Common myeloid progenitor, CD34-positive (primary cell): Measurements from ENCODE around the gene TUBGCP3.

Experiments used
- CTCF ChIA-PET: fragments of 350-600 bp; sonication (Branson Sonifier 250); formaldehyde crosslinking; loops from one replicate; lab custom pipeline; 2021; ENCODE audit warnings: antibody characterized with exemption; lab: Charles Lee
- POLR2A ChIA-PET: fragments of 350-600 bp; sonication (Branson Sonifier 250); formaldehyde crosslinking; loops from one replicate; lab custom pipeline; 2021; ENCODE audit warnings: antibody characterized with exemption; lab: Charles Lee
- DNase-seq, 3 donors: peaks; one replicate each; pipeline versions ENCODE4 v3.0.0 to v3.0.0-alpha.2; 2013
- H3K27ac ChIP-seq, 2 experiments: 1 replicate in 1 of 2; 2 replicates in 1 of 2; pipeline ENCODE4 v1.7.0; 2013; ENCODE audit warnings: inconsistent platforms in 2 of 2, low read length in 2 of 2, mild to moderate bottlenecking in 2 of 2, low read depth in 1 of 2, moderate library complexity in 1 of 2; ENCODE audit not compliant: severe bottlenecking in 2 of 2, insufficient read depth in 1 of 2, poor library complexity in 1 of 2
- H3K27me3 ChIP-seq, 5 experiments: replicated peaks in 2 of 5; 1 replicate in 3 of 5; 2 replicates in 2 of 5; pipeline versions ENCODE4 v1.6.1 to v1.7.0; 2013; ENCODE audit warnings: low read length in 4 of 5, mild to moderate bottlenecking in 2 of 5, moderate library complexity in 2 of 5, inconsistent platforms in 1 of 5; ENCODE audit not compliant: insufficient read depth in 5 of 5, control insufficient read depth in 4 of 5
- H3K36me3 ChIP-seq, 4 experiments: 1 replicate in 2 of 4; 2 replicates in 2 of 4; pipeline versions ENCODE4 v1.6.1 to v1.7.0; 2013; ENCODE audit warnings: low read length in 3 of 4, control low read depth in 1 of 4, mild to moderate bottlenecking in 1 of 4; ENCODE audit not compliant: control insufficient read depth in 4 of 4, insufficient read depth in 4 of 4
- H3K4me1 ChIP-seq, 4 experiments: 1 replicate in 3 of 4; 2 replicates in 1 of 4; pipeline versions ENCODE4 v1.6.1 to v1.7.1; 2013; ENCODE audit warnings: low read length in 3 of 4, mild to moderate bottlenecking in 3 of 4, control low read depth in 1 of 4, inconsistent platforms in 1 of 4, moderate library complexity in 1 of 4; ENCODE audit not compliant: control insufficient read depth in 4 of 4, insufficient read depth in 4 of 4; ENCODE audit errors: control extremely low read depth in 1 of 4
- H3K4me3 ChIP-seq, 7 experiments: 1 replicate in 4 of 7; 2 replicates in 3 of 7; pipeline versions ENCODE4 v1.5.1 to v1.7.0; 2013; ENCODE audit warnings: mild to moderate bottlenecking in 7 of 7, low read length in 6 of 7, moderate library complexity in 6 of 7, inconsistent platforms in 2 of 7, low read depth in 2 of 7, control low read depth in 1 of 7; ENCODE audit not compliant: insufficient read depth in 4 of 7, control insufficient read depth in 1 of 7; ENCODE audit errors: extremely low read depth in 1 of 7
- H3K9me3 ChIP-seq, 5 experiments: 1 replicate in 4 of 5; 2 replicates in 1 of 5; pipeline versions ENCODE4 v1.6.1 to v1.7.1; 2013; ENCODE audit warnings: low read length in 4 of 5, mild to moderate bottlenecking in 2 of 5, inconsistent platforms in 1 of 5, low read depth in 1 of 5, moderate library complexity in 1 of 5; ENCODE audit not compliant: control insufficient read depth in 4 of 5, insufficient read depth in 2 of 5; ENCODE audit errors: control extremely low read depth in 1 of 5
- WGBS: methylation state at CpG from one replicate; pipeline ENCODE4 v1.1.5; 2013; ENCODE audit not compliant: insufficient coverage; 5-methylcytosine and 5-hydroxymethylcytosine counted together

Gene TUBGCP3

DNA sequence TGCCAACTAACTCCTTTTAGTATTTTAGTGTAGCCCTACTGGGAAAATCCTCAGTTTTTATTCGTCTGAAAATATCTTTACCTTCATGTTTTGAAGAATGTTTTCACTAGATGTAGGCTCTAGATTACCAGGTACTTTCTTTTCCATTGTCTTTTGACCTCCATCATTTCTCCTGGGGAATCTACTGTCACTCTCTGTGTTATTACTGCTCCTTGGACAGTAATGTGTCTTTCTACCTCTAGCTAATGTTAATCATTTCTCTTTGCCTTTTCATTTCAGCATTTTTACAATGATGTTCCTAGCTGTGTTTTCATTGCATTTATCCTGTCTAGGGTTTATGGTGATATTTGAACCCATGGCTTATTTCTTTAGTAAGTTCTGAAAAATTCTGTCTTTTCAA lies 149.9 kb downstream of the TUBGCP3 start:
- Histone ChIP-seq H3K27me3 (peaks cover 0 to 23% (median 6%) of the 10 kb centered on the region in 5 experiments), H3K36me3 (no peaks in the 10 kb centered on the region), H3K4me3 (no peak overlapping the region), H3K27ac (no peak overlapping the region), H3K4me1 (no peaks in the 10 kb centered on the region), H3K9me3 (peaks cover 2 to 11% (median 4%) of the 10 kb centered on the region in 5 experiments)
- 100% methylated on average over 1 of the region's 1 CpG for WGBS
- CTCF ChIA-PET: interaction anchor here (1.6 kb wide), 1 partner anchor 964 kb away, joined by 5 read pairs; no protein-coding TSS in a partner anchor
- DNase-seq: no peak
- POLR2A ChIA-PET: no interaction called here

DNA sequence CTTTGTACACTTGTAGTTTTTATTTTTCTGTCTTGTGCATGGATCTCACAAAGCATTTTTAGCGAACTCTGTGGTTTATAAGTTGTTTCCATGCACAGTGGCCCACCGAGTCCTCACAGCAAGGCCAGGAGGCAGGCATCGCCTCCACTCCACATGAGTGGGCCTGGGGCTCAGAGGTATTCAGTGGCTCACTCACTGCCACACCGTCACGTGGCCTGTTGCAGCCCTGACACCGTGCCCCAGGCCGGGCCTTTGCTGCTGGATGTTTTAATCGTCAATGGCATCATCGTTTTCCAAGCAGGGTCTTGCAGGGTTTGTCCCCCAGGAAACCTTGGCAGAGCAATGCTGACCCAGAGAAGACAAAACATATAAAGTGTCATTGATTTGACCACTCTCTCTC lies 152.0 kb downstream of the TUBGCP3 start:
- POLR2A ChIA-PET: no interaction called here
- Histone ChIP-seq H3K27me3 (peaks cover 0 to 6% (median 5%) of the 10 kb centered on the region in 5 experiments), H3K36me3 (no peaks in the 10 kb centered on the region), H3K4me1 (no peaks in the 10 kb centered on the region), H3K9me3 (peaks cover 2 to 11% (median 4%) of the 10 kb centered on the region in 5 experiments), H3K4me3 (no peak overlapping the region), H3K27ac (no peak overlapping the region)
- WGBS: 93% methylated on average over 9 of the region's 9 CpGs
- CTCF ChIA-PET: no interaction called here
- no peak for DNase-seq
